NCI-H1417 treated with DMSO at 0.1 percent for 48 hours (cell line): ENCODE measurements around the gene XXYLT1.
"Not testable (repeated sequence)": the region's sequence is repeated elsewhere in the genome, so short reads cannot be mapped to it uniquely, and the experiment has no call there.

Experiments used
- DNase-seq: peaks from one replicate; lab custom pipeline; 2025; lab: John Stamatoyannopoulos, UW

The XXYLT1 gene

GRCh38 chr3:195063581-195064193 lies 207.3 kb downstream of the XXYLT1 start:
- no peak for DNase-seq

DNA sequence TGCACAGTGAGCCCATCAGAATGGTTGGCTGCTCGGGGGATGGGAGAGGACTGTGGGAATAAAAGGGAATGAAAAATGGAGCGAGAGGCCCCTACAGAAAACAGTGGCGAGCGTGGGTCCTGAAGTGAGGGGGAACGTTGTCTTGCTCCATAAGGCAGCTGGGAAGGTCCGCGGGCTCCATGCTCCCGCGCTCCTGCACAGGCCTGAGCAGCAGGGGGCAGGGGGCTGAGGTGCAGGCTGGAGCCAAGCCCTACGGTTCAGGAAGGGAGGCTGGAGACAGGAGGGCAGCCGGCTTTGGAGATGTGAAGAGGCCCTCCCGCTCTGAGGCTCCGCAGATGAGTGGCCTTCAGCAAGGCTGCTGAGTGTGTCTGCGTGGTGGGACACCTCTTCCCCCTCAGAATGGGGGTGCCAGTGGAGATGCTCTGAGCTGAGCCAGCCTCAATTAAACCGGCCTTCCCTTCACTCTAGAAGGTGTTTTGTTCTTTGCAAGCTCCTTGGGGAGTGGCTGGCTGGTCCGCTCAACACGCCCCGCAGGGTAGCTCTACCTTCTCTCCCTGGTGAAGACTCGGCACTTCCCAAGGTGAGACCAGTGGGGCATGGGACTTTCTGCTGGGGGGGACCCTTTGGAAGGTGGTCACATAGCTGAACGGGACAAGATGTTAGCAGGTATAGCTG lies 208.0 kb downstream of the XXYLT1 start:
- no peak for DNase-seq

DNA sequence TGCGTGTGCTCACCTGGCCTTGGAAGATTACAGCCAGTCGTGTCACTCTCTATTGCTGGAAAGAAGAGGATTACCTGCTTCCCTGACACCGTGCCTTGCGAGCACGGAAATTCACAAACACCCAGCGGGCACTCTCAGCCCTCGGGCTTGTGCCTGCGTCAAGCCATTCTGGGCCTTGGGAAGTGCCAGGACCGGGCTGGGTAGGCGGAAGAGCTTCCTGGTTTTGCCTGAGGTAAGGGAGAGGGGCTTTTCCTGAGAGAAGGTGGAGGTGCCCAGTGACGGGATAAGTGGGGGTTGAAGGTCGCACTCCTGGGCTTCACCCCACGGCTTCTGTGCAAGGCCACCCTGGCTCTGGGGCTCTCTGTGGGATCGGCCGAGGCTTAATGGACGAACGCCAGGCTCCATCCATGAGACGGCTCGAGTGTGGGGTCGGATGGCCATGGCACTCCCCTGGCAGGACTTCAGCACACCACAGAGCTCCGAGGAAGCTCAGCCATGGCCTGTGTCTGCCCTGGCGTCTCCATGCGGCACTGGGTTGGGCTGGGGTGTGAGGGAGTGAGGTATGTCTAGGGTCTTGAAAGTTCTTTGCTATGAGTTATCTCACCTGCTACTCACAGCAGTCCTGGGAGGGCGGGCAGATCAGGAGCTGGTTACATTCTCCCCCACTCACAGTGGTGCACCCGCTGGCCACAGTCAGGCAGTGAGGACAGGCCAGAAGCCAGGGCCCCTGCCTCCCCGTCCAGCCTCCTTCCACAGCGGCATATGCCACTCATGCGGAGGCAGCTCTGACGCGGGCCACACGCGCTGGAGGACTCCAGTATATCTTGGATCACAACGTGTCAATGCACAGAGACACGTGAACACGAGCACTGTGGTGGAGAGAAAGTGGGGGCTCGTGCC lies 209.0 kb downstream of the XXYLT1 start:
- no peak for DNase-seq

GRCh38 chr3:195060531-195061291 lies 210.2 kb downstream of the XXYLT1 start:
- DNase-seq, result no peak

GRCh38 chr3:195060217-195060481 lies 210.8 kb downstream of the XXYLT1 start:
- DNase-seq, result no peak

DNA sequence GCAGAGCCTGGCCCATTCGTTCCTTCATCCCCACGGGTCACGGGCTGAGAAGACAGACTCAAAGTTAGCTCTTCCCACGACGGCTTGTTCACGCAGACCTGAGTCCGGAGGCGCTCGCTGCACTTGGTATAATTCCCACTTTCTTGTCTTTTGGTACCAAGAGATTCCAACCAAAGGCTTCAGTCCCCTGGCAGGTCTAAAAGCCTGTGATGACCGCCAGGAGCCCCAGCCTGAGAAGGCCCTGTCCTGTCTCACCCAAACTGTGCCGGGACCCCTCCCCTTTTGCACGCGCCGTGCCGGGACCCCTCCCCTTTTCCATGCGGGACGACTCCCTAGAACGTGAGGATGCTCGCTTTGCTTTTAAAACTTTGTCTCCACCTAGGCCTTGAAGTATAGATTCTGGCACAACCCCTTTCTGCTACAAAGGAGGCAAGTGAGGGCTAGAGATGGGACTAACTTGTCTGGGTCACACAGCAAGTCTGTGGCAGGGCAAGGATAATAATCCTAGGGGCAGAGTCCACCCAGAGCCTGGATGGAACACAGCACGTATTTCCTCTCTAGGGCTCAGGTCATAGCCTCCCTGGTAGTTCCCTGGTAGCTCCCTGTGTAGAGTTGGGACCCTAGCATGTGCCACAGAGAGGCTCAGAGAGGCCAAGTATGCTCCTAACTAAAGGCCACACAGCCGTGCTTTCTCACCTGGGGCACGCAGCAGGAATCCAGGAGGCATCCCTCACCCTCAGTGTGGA lies 211.3 kb downstream of the XXYLT1 start:
- no peak for DNase-seq

- DNase-seq, result no peak
These were observed 212.0 kb downstream of the XXYLT1 start for GRCh38 chr3:195059006-195059350.

- no peak for DNase-seq
These were observed 212.5 kb downstream of the XXYLT1 start for GRCh38 chr3:195058336-195059005.

GRCh38 chr3:195057716-195058115 lies 213.2 kb downstream of the XXYLT1 start:
- DNase-seq, result no peak

DNA sequence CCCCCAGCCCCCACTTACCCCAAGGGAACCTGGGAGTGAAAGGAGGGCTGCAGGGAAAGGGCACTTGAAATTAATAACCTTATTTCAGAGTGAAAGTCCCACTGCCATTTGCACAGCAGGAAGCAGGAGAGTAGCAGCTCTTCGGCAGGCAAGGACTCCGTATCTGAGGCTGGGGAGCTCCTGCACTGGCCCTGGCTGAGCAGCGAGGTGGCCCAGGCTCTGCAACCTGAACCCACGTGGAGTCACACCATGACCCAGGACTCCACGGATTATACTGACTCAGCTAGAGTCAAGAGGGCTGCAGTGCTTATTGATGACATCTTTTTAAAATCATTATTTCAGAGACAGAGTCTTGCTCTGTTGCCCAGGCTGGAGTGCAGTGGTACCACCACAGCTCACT lies 214.5 kb downstream of the XXYLT1 start:
- no peak for DNase-seq

- no peak for DNase-seq
These were observed 216.6 kb downstream of the XXYLT1 start for GRCh38 chr3:195054311-195054710.

GRCh38 chr3:195052939-195053338 lies 218.0 kb downstream of the XXYLT1 start:
- DNase-seq, result no peak

GRCh38 chr3:195050296-195050695 lies 220.7 kb downstream of the XXYLT1 start:
- not testable (repeated sequence) for DNase-seq

- DNase-seq, result no peak
These were observed 222.7 kb downstream of the XXYLT1 start for GRCh38 chr3:195048059-195048905.

GRCh38 chr3:195047536-195047935 lies 223.4 kb downstream of the XXYLT1 start:
- no peak for DNase-seq

- DNase-seq, result no peak
These were observed 224.5 kb downstream of the XXYLT1 start for GRCh38 chr3:195046441-195046840.

GRCh38 chr3:195045481-195046210 lies 225.3 kb downstream of the XXYLT1 start:
- DNase-seq, result no peak

DNA sequence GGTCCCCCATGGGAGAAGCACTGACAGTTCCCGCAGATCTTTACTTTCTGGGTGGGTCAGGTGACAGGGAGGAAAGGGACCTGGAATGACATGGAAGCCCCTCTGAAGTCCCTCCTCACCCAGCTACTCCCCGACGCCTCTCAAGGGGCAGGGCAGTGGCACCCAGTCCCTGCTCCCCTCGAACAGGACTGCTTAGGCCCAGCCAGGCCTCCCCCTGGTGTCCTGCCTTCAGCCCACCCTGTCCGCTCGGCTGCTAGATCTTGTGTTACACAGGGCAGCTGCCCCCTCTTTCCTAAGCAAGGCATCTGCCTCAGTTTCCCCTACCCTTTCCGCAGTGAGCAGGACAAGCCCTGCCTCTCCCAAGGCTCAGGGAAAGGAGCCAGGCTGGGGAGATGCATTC lies 226.5 kb downstream of the XXYLT1 start:
- DNase-seq, result no peak

- DNase-seq, result no peak
These were observed 227.2 kb downstream of the XXYLT1 start for GRCh38 chr3:195043607-195044339.
